ENCODE results near the gene MAZ. TPM values are rescaled to one million over a fixed set of nuclear protein-coding genes. Genes with fewer than 3 reads are reported as not detected.

Gene MAZ
- total and polyA plus RNA-seq, 2 of the 13 experiments (the other 11 are each of a cell fraction or from before 2014, with no cell fraction given) = 203 to 277 TPM

- TF ChIP-seq STAT6 (CRISPR knock-in tag; IDR thresholded peaks at IDR 0.05; ENCODE audit: borderline replicate concordance) (peak; percentile 89; the same call in 1 of the 2 replicates), POLR2AphosphoS2 (IDR thresholded peaks at IDR 0.05; ENCODE audit: low read depth, low read length) (no peak), PHB2 (IDR thresholded peaks at IDR 0.05; ENCODE audit: partially characterized antibody) (no peak), ARNTL (CRISPR knock-in tag; IDR thresholded peaks at IDR 0.05) (peak; percentile 79), JARID2 (CRISPR knock-in tag; IDR thresholded peaks at IDR 0.05; ENCODE audit: insufficient replicate concordance) (peak; percentile 53), ZNF674 (CRISPR knock-in tag; IDR thresholded peaks at IDR 0.05; ENCODE audit: low read depth) (no peak), ZNF597 (CRISPR knock-in tag; IDR thresholded peaks at IDR 0.05) (no peak), PBX3 (CRISPR knock-in tag; IDR thresholded peaks at IDR 0.05; ENCODE audit: borderline replicate concordance) (no peak), BRCA1 (CRISPR knock-in tag; IDR thresholded peaks at IDR 0.05) (peak; percentile 84; the same call in 1 of the 2 replicates), ZFP1 (CRISPR knock-in tag; IDR thresholded peaks at IDR 0.05) (peak; percentile 94; the same call in 1 of the 2 replicates), ZNF563 (CRISPR knock-in tag; IDR thresholded peaks at IDR 0.05) (peak; percentile 51; the same call in 1 of the 2 replicates), ZNF414 (CRISPR knock-in tag; IDR thresholded peaks at IDR 0.05) (peak; percentile 85; the same call in 1 of the 2 replicates), MAF1 (CRISPR knock-in tag; IDR thresholded peaks at IDR 0.05; ENCODE audit: borderline replicate concordance) (no peak), LBX2 (CRISPR knock-in tag; IDR thresholded peaks at IDR 0.05; ENCODE audit: borderline replicate concordance) (no peak), ARID4A (CRISPR knock-in tag; IDR thresholded peaks at IDR 0.05; ENCODE audit: borderline replicate concordance) (peak; percentile 88; the same call in 1 of the 2 replicates), MAFG (CRISPR knock-in tag; IDR thresholded peaks at IDR 0.05) (no peak), ZBTB7B (CRISPR knock-in tag; IDR thresholded peaks at IDR 0.05) (peak; percentile 98), SALL2 (CRISPR knock-in tag; IDR thresholded peaks at IDR 0.05) (peak; percentile 80; the same call in 1 of the 2 replicates)
Observed at GRCh38 chr16:29765167-29766032, 40.9 kb upstream of the MAZ start (continued).

All from HepG2 (cell line).